Measurements from ENCODE around the gene RND3.

The RND3 gene

GRCh38 chr2:150469706-150470274, 17.7 kb downstream of the RND3 start:
- TF ChIP-seq CTCF (conservative IDR thresholded peaks at IDR 0.05; ENCODE audit: low read depth, low read length) = no peak
- H3K27me3 ChIP-seq (ENCODE audit: insufficient read depth, low read depth) = no peaks in the 10 kb centered on the region
- no peaks in the 10 kb centered on the region for H4K20me1 ChIP-seq (ENCODE audit: insufficient read depth)
- no peak overlapping the region for H3K4me2 ChIP-seq
- no peak overlapping the region for H2AFZ ChIP-seq (ENCODE audit: low read depth)
- no peaks in the 10 kb centered on the region for H3K79me2 ChIP-seq (ENCODE audit: insufficient read depth, low read depth)
- H3K36me3 ChIP-seq (ENCODE audit: insufficient read depth) = peaks cover 3% of the 10 kb centered on the region; the same call in 1 of the 2 replicates
- no peak overlapping the region for H3K9ac ChIP-seq
- no peak overlapping the region for H3K4me3 ChIP-seq (IDR thresholded peaks at IDR 0.05; ENCODE audit: insufficient read depth, low read depth, low read length)
- H3K4me1 ChIP-seq (ENCODE audit: low read depth, poor library complexity, severe bottlenecking) = no peaks in the 10 kb centered on the region
- H3K27ac ChIP-seq = no peak overlapping the region

- Histone ChIP-seq H3K4me3 (IDR thresholded peaks at IDR 0.05; ENCODE audit: insufficient read depth, low read depth, low read length) (no peak overlapping the region), H3K79me2 (ENCODE audit: insufficient read depth, low read depth) (no peaks in the 10 kb centered on the region), H3K27me3 (ENCODE audit: insufficient read depth, low read depth) (no peaks in the 10 kb centered on the region), H3K4me1 (ENCODE audit: low read depth, poor library complexity, severe bottlenecking) (no peaks in the 10 kb centered on the region), H4K20me1 (ENCODE audit: insufficient read depth) (no peaks in the 10 kb centered on the region), H3K4me2 (no peak overlapping the region), H3K27ac (no peak overlapping the region), H2AFZ (ENCODE audit: low read depth) (no peak overlapping the region), H3K9ac (no peak overlapping the region), H3K36me3 (ENCODE audit: insufficient read depth) (peaks cover 3% of the 10 kb centered on the region; the same call in 1 of the 2 replicates)
- no peak for TF ChIP-seq CTCF (conservative IDR thresholded peaks at IDR 0.05; ENCODE audit: low read depth, low read length)
Observed at GRCh38 chr2:150468350-150468960, 19.0 kb downstream of the RND3 start.

- Histone ChIP-seq H3K4me2 (no peak overlapping the region), H3K4me1 (ENCODE audit: low read depth, poor library complexity, severe bottlenecking) (no peaks in the 10 kb centered on the region), H2AFZ (ENCODE audit: low read depth) (no peak overlapping the region), H3K79me2 (ENCODE audit: insufficient read depth, low read depth) (no peaks in the 10 kb centered on the region), H4K20me1 (ENCODE audit: insufficient read depth) (no peaks in the 10 kb centered on the region), H3K9ac (no peak overlapping the region), H3K4me3 (IDR thresholded peaks at IDR 0.05; ENCODE audit: insufficient read depth, low read depth, low read length) (no peak overlapping the region), H3K27me3 (ENCODE audit: insufficient read depth, low read depth) (no peaks in the 10 kb centered on the region), H3K27ac (no peak overlapping the region), H3K36me3 (ENCODE audit: insufficient read depth) (peaks cover 3% of the 10 kb centered on the region; the same call in 1 of the 2 replicates)
- TF ChIP-seq CTCF (conservative IDR thresholded peaks at IDR 0.05; ENCODE audit: low read depth, low read length) = no peak
Observed at GRCh38 chr2:150467621-150467963, 19.9 kb downstream of the RND3 start.

GRCh38 chr2:150466741-150467620, 20.5 kb downstream of the RND3 start:
- Histone ChIP-seq H3K4me1 (ENCODE audit: low read depth, poor library complexity, severe bottlenecking) (no peaks in the 10 kb centered on the region), H3K27ac (no peak overlapping the region)

More at GRCh38 chr2:150466741-150467620, 20.5 kb downstream of the RND3 start:
- TF ChIP-seq CTCF (conservative IDR thresholded peaks at IDR 0.05; ENCODE audit: low read depth, low read length) = no peak
- peaks cover 3% of the 10 kb centered on the region; the same call in 1 of the 2 replicates for H3K36me3 ChIP-seq (ENCODE audit: insufficient read depth)
- H2AFZ ChIP-seq (ENCODE audit: low read depth) = no peak overlapping the region
- no peak overlapping the region for H3K9ac ChIP-seq
- H3K79me2 ChIP-seq (ENCODE audit: insufficient read depth, low read depth) = no peaks in the 10 kb centered on the region
- no peaks in the 10 kb centered on the region for H3K27me3 ChIP-seq (ENCODE audit: insufficient read depth, low read depth)
- H3K4me2 ChIP-seq = no peak overlapping the region
- no peaks in the 10 kb centered on the region for H4K20me1 ChIP-seq (ENCODE audit: insufficient read depth)
- no peak overlapping the region for H3K4me3 ChIP-seq (IDR thresholded peaks at IDR 0.05; ENCODE audit: insufficient read depth, low read depth, low read length)
